Measurements from ENCODE around the gene ARHGAP15. TPM values are rescaled to one million over a fixed set of nuclear protein-coding genes. Genes with fewer than 3 reads are reported as not detected.

Gene ARHGAP15
- total and polyA plus RNA-seq, 2 experiments from 2014 or later, result 0.26 TPM; not detected in 1

DNA sequence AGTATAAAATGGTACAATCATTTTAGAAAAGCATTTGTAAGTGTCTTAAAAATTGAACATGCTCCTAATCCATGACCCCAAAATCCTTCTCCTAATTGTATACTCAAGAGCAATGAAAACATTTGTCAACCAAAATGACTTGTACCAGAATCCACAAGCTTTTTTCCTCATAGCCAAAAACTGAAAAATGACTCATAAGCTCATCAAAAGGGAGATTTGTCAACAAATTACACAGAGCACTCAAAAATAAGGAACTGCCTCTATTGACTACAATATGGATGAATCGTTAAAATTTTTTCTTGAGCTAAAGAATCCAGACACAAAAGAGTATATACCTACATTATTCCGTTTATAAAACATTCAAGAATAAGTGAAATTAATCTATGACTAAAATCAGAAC lies 544.8 kb downstream of the ARHGAP15 start:
- H4K20me1 ChIP-seq (replicated peaks; ENCODE audit: insufficient read depth), result no peaks in the 10 kb centered on the region
- no peak for TF ChIP-seq POLR2AphosphoS5 (IDR thresholded peaks at IDR 0.05; ENCODE audit: low read depth)
- TF ChIP-seq, protein P1, sequence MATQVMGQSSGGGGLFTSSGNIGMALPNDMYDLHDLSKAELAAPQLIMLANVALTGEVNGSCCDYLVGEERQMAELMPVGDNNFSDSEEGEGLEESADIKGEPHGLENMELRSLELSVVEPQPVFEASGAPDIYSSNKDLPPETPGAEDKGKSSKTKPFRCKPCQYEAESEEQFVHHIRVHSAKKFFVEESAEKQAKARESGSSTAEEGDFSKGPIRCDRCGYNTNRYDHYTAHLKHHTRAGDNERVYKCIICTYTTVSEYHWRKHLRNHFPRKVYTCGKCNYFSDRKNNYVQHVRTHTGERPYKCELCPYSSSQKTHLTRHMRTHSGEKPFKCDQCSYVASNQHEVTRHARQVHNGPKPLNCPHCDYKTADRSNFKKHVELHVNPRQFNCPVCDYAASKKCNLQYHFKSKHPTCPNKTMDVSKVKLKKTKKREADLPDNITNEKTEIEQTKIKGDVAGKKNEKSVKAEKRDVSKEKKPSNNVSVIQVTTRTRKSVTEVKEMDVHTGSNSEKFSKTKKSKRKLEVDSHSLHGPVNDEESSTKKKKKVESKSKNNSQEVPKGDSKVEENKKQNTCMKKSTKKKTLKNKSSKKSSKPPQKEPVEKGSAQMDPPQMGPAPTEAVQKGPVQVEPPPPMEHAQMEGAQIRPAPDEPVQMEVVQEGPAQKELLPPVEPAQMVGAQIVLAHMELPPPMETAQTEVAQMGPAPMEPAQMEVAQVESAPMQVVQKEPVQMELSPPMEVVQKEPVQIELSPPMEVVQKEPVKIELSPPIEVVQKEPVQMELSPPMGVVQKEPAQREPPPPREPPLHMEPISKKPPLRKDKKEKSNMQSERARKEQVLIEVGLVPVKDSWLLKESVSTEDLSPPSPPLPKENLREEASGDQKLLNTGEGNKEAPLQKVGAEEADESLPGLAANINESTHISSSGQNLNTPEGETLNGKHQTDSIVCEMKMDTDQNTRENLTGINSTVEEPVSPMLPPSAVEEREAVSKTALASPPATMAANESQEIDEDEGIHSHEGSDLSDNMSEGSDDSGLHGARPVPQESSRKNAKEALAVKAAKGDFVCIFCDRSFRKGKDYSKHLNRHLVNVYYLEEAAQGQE (IDR thresholded peaks at IDR 0.05; ENCODE audit: unreplicated experiment), result no peak
- TF ChIP-seq JUNB (IDR thresholded peaks at IDR 0.05; ENCODE audit: unreplicated experiment), result no peak
- TF ChIP-seq EZH2 (IDR thresholded peaks at IDR 0.05; ENCODE audit: low read depth, unreplicated experiment), result no peak
- TF ChIP-seq ZNF331 (CRISPR knock-in tag; IDR thresholded peaks at IDR 0.05; ENCODE audit: low read depth), result no peak
- TF ChIP-seq, protein P2, sequence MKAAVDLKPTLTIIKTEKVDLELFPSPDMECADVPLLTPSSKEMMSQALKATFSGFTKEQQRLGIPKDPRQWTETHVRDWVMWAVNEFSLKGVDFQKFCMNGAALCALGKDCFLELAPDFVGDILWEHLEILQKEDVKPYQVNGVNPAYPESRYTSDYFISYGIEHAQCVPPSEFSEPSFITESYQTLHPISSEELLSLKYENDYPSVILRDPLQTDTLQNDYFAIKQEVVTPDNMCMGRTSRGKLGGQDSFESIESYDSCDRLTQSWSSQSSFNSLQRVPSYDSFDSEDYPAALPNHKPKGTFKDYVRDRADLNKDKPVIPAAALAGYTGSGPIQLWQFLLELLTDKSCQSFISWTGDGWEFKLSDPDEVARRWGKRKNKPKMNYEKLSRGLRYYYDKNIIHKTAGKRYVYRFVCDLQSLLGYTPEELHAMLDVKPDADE (IDR thresholded peaks at IDR 0.05), result no peak
- TF ChIP-seq STAT1 (IDR thresholded peaks at IDR 0.05; ENCODE audit: unreplicated experiment), result no peak
- TF ChIP-seq NANOG (IDR thresholded peaks at IDR 0.05; ENCODE audit: borderline replicate concordance), result no peak
- no peak for TF ChIP-seq EZH2phosphoT487 (IDR thresholded peaks at IDR 0.05; ENCODE audit: unreplicated experiment)
- TF ChIP-seq, protein P3, sequence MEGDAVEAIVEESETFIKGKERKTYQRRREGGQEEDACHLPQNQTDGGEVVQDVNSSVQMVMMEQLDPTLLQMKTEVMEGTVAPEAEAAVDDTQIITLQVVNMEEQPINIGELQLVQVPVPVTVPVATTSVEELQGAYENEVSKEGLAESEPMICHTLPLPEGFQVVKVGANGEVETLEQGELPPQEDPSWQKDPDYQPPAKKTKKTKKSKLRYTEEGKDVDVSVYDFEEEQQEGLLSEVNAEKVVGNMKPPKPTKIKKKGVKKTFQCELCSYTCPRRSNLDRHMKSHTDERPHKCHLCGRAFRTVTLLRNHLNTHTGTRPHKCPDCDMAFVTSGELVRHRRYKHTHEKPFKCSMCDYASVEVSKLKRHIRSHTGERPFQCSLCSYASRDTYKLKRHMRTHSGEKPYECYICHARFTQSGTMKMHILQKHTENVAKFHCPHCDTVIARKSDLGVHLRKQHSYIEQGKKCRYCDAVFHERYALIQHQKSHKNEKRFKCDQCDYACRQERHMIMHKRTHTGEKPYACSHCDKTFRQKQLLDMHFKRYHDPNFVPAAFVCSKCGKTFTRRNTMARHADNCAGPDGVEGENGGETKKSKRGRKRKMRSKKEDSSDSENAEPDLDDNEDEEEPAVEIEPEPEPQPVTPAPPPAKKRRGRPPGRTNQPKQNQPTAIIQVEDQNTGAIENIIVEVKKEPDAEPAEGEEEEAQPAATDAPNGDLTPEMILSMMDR (conservative IDR thresholded peaks at IDR 0.05; ENCODE audit: low read depth in 2 of 2), result no peak
- no peak for TF ChIP-seq CREB1 (CRISPR knock-in tag; IDR thresholded peaks at IDR 0.05; ENCODE audit: low read depth)
- TF ChIP-seq, protein P4, sequence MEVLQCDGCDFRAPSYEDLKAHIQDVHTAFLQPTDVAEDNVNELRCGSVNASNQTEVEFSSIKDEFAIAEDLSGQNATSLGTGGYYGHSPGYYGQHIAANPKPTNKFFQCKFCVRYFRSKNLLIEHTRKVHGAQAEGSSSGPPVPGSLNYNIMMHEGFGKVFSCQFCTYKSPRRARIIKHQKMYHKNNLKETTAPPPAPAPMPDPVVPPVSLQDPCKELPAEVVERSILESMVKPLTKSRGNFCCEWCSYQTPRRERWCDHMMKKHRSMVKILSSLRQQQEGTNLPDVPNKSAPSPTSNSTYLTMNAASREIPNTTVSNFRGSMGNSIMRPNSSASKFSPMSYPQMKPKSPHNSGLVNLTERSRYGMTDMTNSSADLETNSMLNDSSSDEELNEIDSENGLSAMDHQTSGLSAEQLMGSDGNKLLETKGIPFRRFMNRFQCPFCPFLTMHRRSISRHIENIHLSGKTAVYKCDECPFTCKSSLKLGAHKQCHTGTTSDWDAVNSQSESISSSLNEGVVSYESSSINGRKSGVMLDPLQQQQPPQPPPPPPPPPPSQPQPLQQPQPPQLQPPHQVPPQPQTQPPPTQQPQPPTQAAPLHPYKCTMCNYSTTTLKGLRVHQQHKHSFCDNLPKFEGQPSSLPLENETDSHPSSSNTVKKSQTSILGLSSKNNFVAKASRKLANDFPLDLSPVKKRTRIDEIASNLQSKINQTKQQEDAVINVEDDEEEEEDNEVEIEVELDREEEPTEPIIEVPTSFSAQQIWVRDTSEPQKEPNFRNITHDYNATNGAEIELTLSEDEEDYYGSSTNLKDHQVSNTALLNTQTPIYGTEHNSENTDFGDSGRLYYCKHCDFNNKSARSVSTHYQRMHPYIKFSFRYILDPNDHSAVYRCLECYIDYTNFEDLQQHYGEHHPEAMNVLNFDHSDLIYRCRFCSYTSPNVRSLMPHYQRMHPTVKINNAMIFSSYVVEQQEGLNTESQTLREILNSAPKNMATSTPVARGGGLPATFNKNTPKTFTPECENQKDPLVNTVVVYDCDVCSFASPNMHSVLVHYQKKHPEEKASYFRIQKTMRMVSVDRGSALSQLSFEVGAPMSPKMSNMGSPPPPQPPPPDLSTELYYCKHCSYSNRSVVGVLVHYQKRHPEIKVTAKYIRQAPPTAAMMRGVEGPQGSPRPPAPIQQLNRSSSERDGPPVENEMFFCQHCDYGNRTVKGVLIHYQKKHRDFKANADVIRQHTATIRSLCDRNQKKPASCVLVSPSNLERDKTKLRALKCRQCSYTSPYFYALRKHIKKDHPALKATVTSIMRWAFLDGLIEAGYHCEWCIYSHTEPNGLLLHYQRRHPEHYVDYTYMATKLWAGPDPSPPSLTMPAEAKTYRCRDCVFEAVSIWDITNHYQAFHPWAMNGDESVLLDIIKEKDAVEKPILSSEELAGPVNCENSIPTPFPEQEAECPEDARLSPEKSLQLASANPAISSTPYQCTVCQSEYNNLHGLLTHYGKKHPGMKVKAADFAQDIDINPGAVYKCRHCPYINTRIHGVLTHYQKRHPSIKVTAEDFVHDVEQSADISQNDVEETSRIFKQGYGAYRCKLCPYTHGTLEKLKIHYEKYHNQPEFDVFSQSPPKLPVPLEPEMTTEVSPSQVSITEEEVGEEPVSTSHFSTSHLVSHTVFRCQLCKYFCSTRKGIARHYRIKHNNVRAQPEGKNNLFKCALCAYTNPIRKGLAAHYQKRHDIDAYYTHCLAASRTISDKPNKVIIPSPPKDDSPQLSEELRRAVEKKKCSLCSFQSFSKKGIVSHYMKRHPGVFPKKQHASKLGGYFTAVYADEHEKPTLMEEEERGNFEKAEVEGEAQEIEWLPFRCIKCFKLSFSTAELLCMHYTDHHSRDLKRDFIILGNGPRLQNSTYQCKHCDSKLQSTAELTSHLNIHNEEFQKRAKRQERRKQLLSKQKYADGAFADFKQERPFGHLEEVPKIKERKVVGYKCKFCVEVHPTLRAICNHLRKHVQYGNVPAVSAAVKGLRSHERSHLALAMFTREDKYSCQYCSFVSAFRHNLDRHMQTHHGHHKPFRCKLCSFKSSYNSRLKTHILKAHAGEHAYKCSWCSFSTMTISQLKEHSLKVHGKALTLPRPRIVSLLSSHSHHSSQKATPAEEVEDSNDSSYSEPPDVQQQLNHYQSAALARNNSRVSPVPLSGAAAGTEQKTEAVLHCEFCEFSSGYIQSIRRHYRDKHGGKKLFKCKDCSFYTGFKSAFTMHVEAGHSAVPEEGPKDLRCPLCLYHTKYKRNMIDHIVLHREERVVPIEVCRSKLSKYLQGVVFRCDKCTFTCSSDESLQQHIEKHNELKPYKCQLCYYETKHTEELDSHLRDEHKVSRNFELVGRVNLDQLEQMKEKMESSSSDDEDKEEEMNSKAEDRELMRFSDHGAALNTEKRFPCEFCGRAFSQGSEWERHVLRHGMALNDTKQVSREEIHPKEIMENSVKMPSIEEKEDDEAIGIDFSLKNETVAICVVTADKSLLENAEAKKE (CRISPR knock-in tag; IDR thresholded peaks at IDR 0.05), result no peak
- TF ChIP-seq ZNF114 (CRISPR knock-in tag; IDR thresholded peaks at IDR 0.05), result no peak
- no peak overlapping the region for H3K4me3 ChIP-seq
- H3K79me2 ChIP-seq (replicated peaks; ENCODE audit: insufficient read depth), result no peaks in the 10 kb centered on the region
- H3K36me3 Mint-ChIP-seq (ENCODE audit: low read depth), result no peaks in the 10 kb centered on the region
- no peaks in the 10 kb centered on the region; the same call in 1 of the 2 replicates for H3K9me2 ChIP-seq (ENCODE audit: insufficient read depth)
- no peak overlapping the region for H3K4me3 Mint-ChIP-seq
- ATAC-seq (no peak), DNase-seq (ENCODE audit: low spot score) (no peak)
- H3K4me2 ChIP-seq, result no peak overlapping the region
- H3K27ac Mint-ChIP-seq, result no peak overlapping the region
- no peaks in the 10 kb centered on the region for H3K36me3 ChIP-seq (ENCODE audit: insufficient read depth)
- H3K27ac ChIP-seq (ENCODE audit: low read depth), result no peak overlapping the region
- H3K4me1 ChIP-seq (ENCODE audit: insufficient read depth), result no peaks in the 10 kb centered on the region
- no peaks in the 10 kb centered on the region for H3K9me3 Mint-ChIP-seq
- no peaks in the 10 kb centered on the region for H3F3A ChIP-seq (replicated peaks; ENCODE audit: low read depth)
- peaks cover 1% of the 10 kb centered on the region for H3K27me3 Mint-ChIP-seq (ENCODE audit: insufficient read depth, low read depth, poor library complexity)
- no peaks in the 10 kb centered on the region for H3K27me3 ChIP-seq (ENCODE audit: insufficient read depth)
- no peaks in the 10 kb centered on the region for H3K4me1 Mint-ChIP-seq
- no peak overlapping the region for H2AFZ ChIP-seq

Data from GM23338 (cell line).